HG03039 (cell line): ENCODE data around the gene ENGASE.
"Not testable (repeated sequence)": the region's sequence is repeated elsewhere in the genome, so short reads cannot be mapped to it uniquely, and the experiment has no call there.

Experiments
- ATAC-seq: cut with Tn5 transposase; IDR thresholded peaks from one replicate; pipeline ENCODE4 v1.9.1; 2021; ENCODE audit warnings: mild to moderate bottlenecking, moderate library complexity; ENCODE audit not compliant: unreplicated experiment

The ENGASE gene

GRCh38 chr17:79050551-79050950 is 24.1 kb upstream of the ENGASE start:
- ATAC-seq: no peak

- ATAC-seq: no peak
Observed at GRCh38 chr17:79051306-79051705, 23.3 kb upstream of the ENGASE start.

GRCh38 chr17:79052131-79052530 is 22.5 kb upstream of the ENGASE start:
- ATAC-seq: no peak

GRCh38 chr17:79053251-79053925 is 21.2 kb upstream of the ENGASE start:
- no peak for ATAC-seq

GRCh38 chr17:79054200-79054960 is 20.2 kb upstream of the ENGASE start:
- no peak for ATAC-seq

- no peak for ATAC-seq
Observed at GRCh38 chr17:79055197-79055596, 19.4 kb upstream of the ENGASE start.

- no peak for ATAC-seq
Observed at GRCh38 chr17:79057737-79058385, 16.8 kb upstream of the ENGASE start.

- ATAC-seq: no peak
Observed at GRCh38 chr17:79062691-79063090, 11.9 kb upstream of the ENGASE start.

GRCh38 chr17:79064026-79064425 is 10.6 kb upstream of the ENGASE start:
- ATAC-seq: no peak

- no peak for ATAC-seq
Observed at GRCh38 chr17:79065105-79065670, 9.4 kb upstream of the ENGASE start.

- ATAC-seq: no peak
Observed at GRCh38 chr17:79066963-79067362, 7.7 kb upstream of the ENGASE start.

GRCh38 chr17:79070266-79070880 is 4.3 kb upstream of the ENGASE start:
- ATAC-seq: no peak

GRCh38 chr17:79071161-79071740 is 3.4 kb upstream of the ENGASE start:
- ATAC-seq: no peak

GRCh38 chr17:79072544-79072943 is 2.1 kb upstream of the ENGASE start:
- ATAC-seq: no peak

GRCh38 chr17:79073016-79073705 is 1.5 kb upstream of the ENGASE start:
- no peak for ATAC-seq

- no peak for ATAC-seq
Observed at GRCh38 chr17:79073706-79074088, 927 bp upstream of the ENGASE start.

- not testable (repeated sequence) for ATAC-seq
Observed at GRCh38 chr17:79074121-79074648, 439 bp upstream of the ENGASE start.

GRCh38 chr17:79075446-79075750 is 774 bp downstream of the ENGASE start:
- no peak for ATAC-seq

GRCh38 chr17:79075861-79076406 is 1.3 kb downstream of the ENGASE start:
- no peak for ATAC-seq

- ATAC-seq: no peak
Observed at GRCh38 chr17:79077587-79077986, 3.0 kb downstream of the ENGASE start.
